Measurements from ENCODE around the gene TINCR.

GRCh38 chr19:5575590-5575989 is 7.8 kb upstream of the TINCR start:
- TF ChIP-seq POLR2A (IDR thresholded peaks at IDR 0.05) (no peak), CTCF (IDR thresholded peaks at IDR 0.05) (no peak), POLR2AphosphoS5 (IDR thresholded peaks at IDR 0.05) (no peak)

Data from prostate gland (tissue), 2 donors.